Skeletal muscle tissue (tissue), 4 donors: Measurements from ENCODE around the gene CDH20. TPM values are rescaled to one million over a fixed set of nuclear protein-coding genes. Genes with fewer than 3 reads are reported as not detected.

ENCODE experiments used
- H3K27ac ChIP-seq: one replicate; pipeline ENCODE4 v1.7.0; 2013; ENCODE audit warnings: mild to moderate bottlenecking, low read depth, low read length, inconsistent platforms
- H3K27me3 ChIP-seq, 3 donors: one replicate each; pipeline ENCODE4 v1.7.0; 2013; ENCODE audit warnings: low read length in 3 of 3; ENCODE audit not compliant: control insufficient read depth in 3 of 3, insufficient read depth in 3 of 3
- H3K36me3 ChIP-seq, 3 donors: one replicate each; pipeline ENCODE4 v1.7.0; 2013; ENCODE audit warnings: low read length in 3 of 3; ENCODE audit not compliant: control insufficient read depth in 3 of 3, insufficient read depth in 3 of 3
- H3K4me1 ChIP-seq, 3 donors: one replicate each; pipeline ENCODE4 v1.7.0; 2013; ENCODE audit warnings: low read length in 3 of 3, mild to moderate bottlenecking in 3 of 3; ENCODE audit not compliant: control insufficient read depth in 3 of 3, insufficient read depth in 3 of 3
- H3K4me3 ChIP-seq, 3 donors: one replicate each; pipeline ENCODE4 v1.7.0; 2013; ENCODE audit warnings: low read length in 3 of 3
- H3K9ac ChIP-seq, 3 donors: one replicate each; pipeline ENCODE4 v1.7.0; 2013; ENCODE audit warnings: low read length in 3 of 3, mild to moderate bottlenecking in 3 of 3, moderate library complexity in 2 of 3, low read depth in 1 of 3
- H3K9me3 ChIP-seq, 3 donors: one replicate each; pipeline ENCODE4 v1.7.0; 2013; ENCODE audit warnings: low read length in 3 of 3; ENCODE audit not compliant: control insufficient read depth in 3 of 3
- total RNA-seq: library from RNA; depleted of rRNA; stranded (reverse); fragments of >200 nt; gene quantifications from one replicate; pipeline ENCODE4 v1.2.3, GENCODE V29; 2014
- donor health status: Osteomylitis.

The CDH20 gene
- total RNA-seq, 1 donor from 2014 or later, result 1.0 TPM

- Histone ChIP-seq H3K4me1 (no peaks in the 10 kb centered on the region), H3K9me3 (no peaks in the 10 kb centered on the region), H3K4me3 (no peak overlapping the region), H3K27ac (no peak overlapping the region), H3K9ac (no peak overlapping the region), H3K27me3 (no peaks in the 10 kb centered on the region), H3K36me3 (no peaks in the 10 kb centered on the region)
These were observed 80.2 kb downstream of the CDH20 start for GRCh38 chr18:61413396-61413795.

- Histone ChIP-seq H3K27me3 (no peaks in the 10 kb centered on the region), H3K36me3 (no peaks in the 10 kb centered on the region)
These were observed 80.9 kb downstream of the CDH20 start for GRCh38 chr18:61414086-61414485.

GRCh38 chr18:61419763-61420162, 86.5 kb downstream of the CDH20 start:
- Histone ChIP-seq H3K9ac (no peak overlapping the region), H3K4me3 (no peak overlapping the region), H3K27me3 (no peaks in the 10 kb centered on the region), H3K36me3 (no peaks in the 10 kb centered on the region), H3K4me1 (no peaks in the 10 kb centered on the region), H3K9me3 (no peaks in the 10 kb centered on the region), H3K27ac (no peak overlapping the region)

More at GRCh38 chr18:61414086-61414485, 80.9 kb downstream of the CDH20 start:
- Histone ChIP-seq H3K9ac (no peak overlapping the region), H3K4me3 (no peak overlapping the region), H3K27ac (no peak overlapping the region), H3K4me1 (no peaks in the 10 kb centered on the region), H3K9me3 (no peaks in the 10 kb centered on the region)

GRCh38 chr18:61420218-61420885, 87.1 kb downstream of the CDH20 start:
- H3K9ac ChIP-seq, result no peak overlapping the region
- H3K9me3 ChIP-seq, result no peaks in the 10 kb centered on the region
- no peak overlapping the region for H3K27ac ChIP-seq
- H3K27me3 ChIP-seq, result no peaks in the 10 kb centered on the region
- no peaks in the 10 kb centered on the region for H3K36me3 ChIP-seq
- no peaks in the 10 kb centered on the region for H3K4me1 ChIP-seq
- no peak overlapping the region for H3K4me3 ChIP-seq

- H3K9me3 ChIP-seq, result no peaks in the 10 kb centered on the region
- H3K27me3 ChIP-seq, result no peaks in the 10 kb centered on the region
- H3K36me3 ChIP-seq, result no peaks in the 10 kb centered on the region
- H3K9ac ChIP-seq, result no peak overlapping the region
- H3K4me3 ChIP-seq, result no peak overlapping the region
- H3K27ac ChIP-seq, result no peak overlapping the region
- H3K4me1 ChIP-seq, result no peaks in the 10 kb centered on the region
These were observed 93.3 kb downstream of the CDH20 start for GRCh38 chr18:61426492-61427053.

- Histone ChIP-seq H3K27ac (no peak overlapping the region), H3K27me3 (no peaks in the 10 kb centered on the region), H3K9ac (no peak overlapping the region), H3K36me3 (no peaks in the 10 kb centered on the region), H3K9me3 (no peaks in the 10 kb centered on the region), H3K4me1 (no peaks in the 10 kb centered on the region), H3K4me3 (no peak overlapping the region)
These were observed 95.0 kb downstream of the CDH20 start for GRCh38 chr18:61428266-61428665.

- Histone ChIP-seq H3K9ac (no peak overlapping the region), H3K9me3 (peaks cover 0 to 4% (median 0%) of the 10 kb centered on the region in 3 donors), H3K4me3 (no peak overlapping the region), H3K36me3 (no peaks in the 10 kb centered on the region), H3K27me3 (no peaks in the 10 kb centered on the region), H3K27ac (no peak overlapping the region), H3K4me1 (no peaks in the 10 kb centered on the region)
These were observed 99.4 kb downstream of the CDH20 start for GRCh38 chr18:61432590-61432989.

GRCh38 chr18:61435064-61435652, 101.9 kb downstream of the CDH20 start:
- no peaks in the 10 kb centered on the region for H3K27me3 ChIP-seq
- H3K9ac ChIP-seq, result no peak overlapping the region
- no peak overlapping the region for H3K27ac ChIP-seq
- H3K9me3 ChIP-seq, result peaks cover 0 to 4% (median 0%) of the 10 kb centered on the region in 3 donors
- no peaks in the 10 kb centered on the region for H3K4me1 ChIP-seq
- H3K4me3 ChIP-seq, result no peak overlapping the region
- H3K36me3 ChIP-seq, result no peaks in the 10 kb centered on the region

GRCh38 chr18:61443081-61443725, 110.0 kb downstream of the CDH20 start:
- Histone ChIP-seq H3K27me3 (no peaks in the 10 kb centered on the region), H3K9me3 (no peaks in the 10 kb centered on the region), H3K4me1 (no peaks in the 10 kb centered on the region), H3K9ac (no peak overlapping the region), H3K4me3 (no peak overlapping the region), H3K36me3 (no peaks in the 10 kb centered on the region), H3K27ac (no peak overlapping the region)

- Histone ChIP-seq H3K4me1 (no peaks in the 10 kb centered on the region), H3K4me3 (no peak overlapping the region), H3K27ac (no peak overlapping the region), H3K27me3 (no peaks in the 10 kb centered on the region), H3K9ac (no peak overlapping the region), H3K36me3 (no peaks in the 10 kb centered on the region), H3K9me3 (no peaks in the 10 kb centered on the region)
These were observed 115.1 kb downstream of the CDH20 start for GRCh38 chr18:61448316-61448715.
